ENCODE results near the gene ARHGAP22. TPM values are rescaled to one million over a fixed set of nuclear protein-coding genes. Genes with fewer than 3 reads are reported as not detected.

The ARHGAP22 gene
- total and polyA plus RNA-seq, 4 donors: 0.23 to 2.3 (median 0.54) TPM

GRCh38 chr10:48457949-48458661, 146.8 kb downstream of the ARHGAP22 start:
- H3K4me1 ChIP-seq (ENCODE audit: control insufficient read depth in 4 of 4, insufficient read depth in 4 of 4, low read length in 3 of 4): peaks cover 0 to 3% (median 0%) of the 10 kb centered on the region in 4 donors
- TF ChIP-seq TAF1 (conservative IDR thresholded peaks at IDR 0.05): no peak
- TF ChIP-seq SP1 (IDR thresholded peaks at IDR 0.05): no peak
- no peak overlapping the region for H3K27ac ChIP-seq (ENCODE audit: low read depth in 1 of 2, low read length in 2 of 2)
- 73% methylated on average over 5 of the region's 5 CpGs for WGBS
- H3K27me3 ChIP-seq (ENCODE audit: control insufficient read depth in 4 of 4, insufficient read depth in 4 of 4, low read length in 3 of 4): no peaks in the 10 kb centered on the region
- peak; percentile 32 for DNase-seq (ENCODE audit: low spot score)
- H3K36me3 ChIP-seq (ENCODE audit: control insufficient read depth in 4 of 4, insufficient read depth in 3 of 4, low read depth in 1 of 4, low read length in 3 of 4): no peaks in the 10 kb centered on the region
- no peak overlapping the region for H3K4me3 ChIP-seq (ENCODE audit: low read depth in 1 of 3, low read length in 3 of 3)
- H3K9me3 ChIP-seq (ENCODE audit: control insufficient read depth in 4 of 4, low read length in 3 of 4): no peaks in the 10 kb centered on the region
- H3K9ac ChIP-seq (ENCODE audit: low read depth in 1 of 2, low read length in 2 of 2): no peak overlapping the region

- no peaks in the 10 kb centered on the region for H3K36me3 ChIP-seq (ENCODE audit: control insufficient read depth in 4 of 4, insufficient read depth in 3 of 4, low read depth in 1 of 4, low read length in 3 of 4)
- H3K9ac ChIP-seq (ENCODE audit: low read depth in 1 of 2, low read length in 2 of 2): no peak overlapping the region
- DNase-seq (ENCODE audit: low spot score): peak; percentile 33
- 77% methylated on average over 24 of the region's 24 CpGs for WGBS
- no peak for TF ChIP-seq MAX (IDR thresholded peaks at IDR 0.05)
- TF ChIP-seq HNF4G (IDR thresholded peaks at IDR 0.05): no peak
- H3K4me3 ChIP-seq (ENCODE audit: low read depth in 1 of 3, low read length in 3 of 3): no peak overlapping the region
- no peaks in the 10 kb centered on the region for H3K27me3 ChIP-seq (ENCODE audit: control insufficient read depth in 4 of 4, insufficient read depth in 4 of 4, low read length in 3 of 4)
- H3K9me3 ChIP-seq (ENCODE audit: control insufficient read depth in 4 of 4, low read length in 3 of 4): no peaks in the 10 kb centered on the region
- H3K27ac ChIP-seq (ENCODE audit: low read depth in 1 of 2, low read length in 2 of 2): no peak overlapping the region
- H3K4me1 ChIP-seq (ENCODE audit: control insufficient read depth in 4 of 4, insufficient read depth in 4 of 4, low read length in 3 of 4): peaks cover 0 to 3% (median 0%) of the 10 kb centered on the region in 4 donors
These were observed 147.8 kb downstream of the ARHGAP22 start for GRCh38 chr10:48456808-48457761.

- Histone ChIP-seq H3K4me1 (ENCODE audit: control insufficient read depth in 4 of 4, insufficient read depth in 4 of 4, low read length in 3 of 4) (peaks cover 0 to 3% (median 0%) of the 10 kb centered on the region in 4 donors), H3K4me3 (ENCODE audit: low read depth in 1 of 3, low read length in 3 of 3) (no peak overlapping the region), H3K27ac (ENCODE audit: low read depth in 1 of 2, low read length in 2 of 2) (no peak overlapping the region), H3K9me3 (ENCODE audit: control insufficient read depth in 4 of 4, low read length in 3 of 4) (no peaks in the 10 kb centered on the region), H3K9ac (ENCODE audit: low read depth in 1 of 2, low read length in 2 of 2) (no peak overlapping the region), H3K36me3 (ENCODE audit: control insufficient read depth in 4 of 4, insufficient read depth in 3 of 4, low read depth in 1 of 4, low read length in 3 of 4) (no peaks in the 10 kb centered on the region), H3K27me3 (ENCODE audit: control insufficient read depth in 4 of 4, insufficient read depth in 4 of 4, low read length in 3 of 4) (no peaks in the 10 kb centered on the region)
- no peak for TF ChIP-seq ATF3 (IDR thresholded peaks at IDR 0.05)
- no peak for TF ChIP-seq GABPA (IDR thresholded peaks at IDR 0.05 in 1 of 2, conservative IDR thresholded peaks at IDR 0.05 in 1 of 2)
- TF ChIP-seq, protein P1, sequence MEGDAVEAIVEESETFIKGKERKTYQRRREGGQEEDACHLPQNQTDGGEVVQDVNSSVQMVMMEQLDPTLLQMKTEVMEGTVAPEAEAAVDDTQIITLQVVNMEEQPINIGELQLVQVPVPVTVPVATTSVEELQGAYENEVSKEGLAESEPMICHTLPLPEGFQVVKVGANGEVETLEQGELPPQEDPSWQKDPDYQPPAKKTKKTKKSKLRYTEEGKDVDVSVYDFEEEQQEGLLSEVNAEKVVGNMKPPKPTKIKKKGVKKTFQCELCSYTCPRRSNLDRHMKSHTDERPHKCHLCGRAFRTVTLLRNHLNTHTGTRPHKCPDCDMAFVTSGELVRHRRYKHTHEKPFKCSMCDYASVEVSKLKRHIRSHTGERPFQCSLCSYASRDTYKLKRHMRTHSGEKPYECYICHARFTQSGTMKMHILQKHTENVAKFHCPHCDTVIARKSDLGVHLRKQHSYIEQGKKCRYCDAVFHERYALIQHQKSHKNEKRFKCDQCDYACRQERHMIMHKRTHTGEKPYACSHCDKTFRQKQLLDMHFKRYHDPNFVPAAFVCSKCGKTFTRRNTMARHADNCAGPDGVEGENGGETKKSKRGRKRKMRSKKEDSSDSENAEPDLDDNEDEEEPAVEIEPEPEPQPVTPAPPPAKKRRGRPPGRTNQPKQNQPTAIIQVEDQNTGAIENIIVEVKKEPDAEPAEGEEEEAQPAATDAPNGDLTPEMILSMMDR (IDR thresholded peaks at IDR 0.05; ENCODE audit: low read depth, low read length, missing input control): no peak
- no peak for TF ChIP-seq MAX (IDR thresholded peaks at IDR 0.05)
- no peak for TF ChIP-seq HNF4A (conservative IDR thresholded peaks at IDR 0.05)
- TF ChIP-seq FOXA1 (IDR thresholded peaks at IDR 0.05): no peak
- no peak for TF ChIP-seq RAD21 (IDR thresholded peaks at IDR 0.05)
- no peak for TF ChIP-seq FOXA2 (IDR thresholded peaks at IDR 0.05)
- TF ChIP-seq JUND (IDR thresholded peaks at IDR 0.05): no peak
- TF ChIP-seq RXRA (IDR thresholded peaks at IDR 0.05): no peak
- TF ChIP-seq, protein P2, sequence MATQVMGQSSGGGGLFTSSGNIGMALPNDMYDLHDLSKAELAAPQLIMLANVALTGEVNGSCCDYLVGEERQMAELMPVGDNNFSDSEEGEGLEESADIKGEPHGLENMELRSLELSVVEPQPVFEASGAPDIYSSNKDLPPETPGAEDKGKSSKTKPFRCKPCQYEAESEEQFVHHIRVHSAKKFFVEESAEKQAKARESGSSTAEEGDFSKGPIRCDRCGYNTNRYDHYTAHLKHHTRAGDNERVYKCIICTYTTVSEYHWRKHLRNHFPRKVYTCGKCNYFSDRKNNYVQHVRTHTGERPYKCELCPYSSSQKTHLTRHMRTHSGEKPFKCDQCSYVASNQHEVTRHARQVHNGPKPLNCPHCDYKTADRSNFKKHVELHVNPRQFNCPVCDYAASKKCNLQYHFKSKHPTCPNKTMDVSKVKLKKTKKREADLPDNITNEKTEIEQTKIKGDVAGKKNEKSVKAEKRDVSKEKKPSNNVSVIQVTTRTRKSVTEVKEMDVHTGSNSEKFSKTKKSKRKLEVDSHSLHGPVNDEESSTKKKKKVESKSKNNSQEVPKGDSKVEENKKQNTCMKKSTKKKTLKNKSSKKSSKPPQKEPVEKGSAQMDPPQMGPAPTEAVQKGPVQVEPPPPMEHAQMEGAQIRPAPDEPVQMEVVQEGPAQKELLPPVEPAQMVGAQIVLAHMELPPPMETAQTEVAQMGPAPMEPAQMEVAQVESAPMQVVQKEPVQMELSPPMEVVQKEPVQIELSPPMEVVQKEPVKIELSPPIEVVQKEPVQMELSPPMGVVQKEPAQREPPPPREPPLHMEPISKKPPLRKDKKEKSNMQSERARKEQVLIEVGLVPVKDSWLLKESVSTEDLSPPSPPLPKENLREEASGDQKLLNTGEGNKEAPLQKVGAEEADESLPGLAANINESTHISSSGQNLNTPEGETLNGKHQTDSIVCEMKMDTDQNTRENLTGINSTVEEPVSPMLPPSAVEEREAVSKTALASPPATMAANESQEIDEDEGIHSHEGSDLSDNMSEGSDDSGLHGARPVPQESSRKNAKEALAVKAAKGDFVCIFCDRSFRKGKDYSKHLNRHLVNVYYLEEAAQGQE (IDR thresholded peaks at IDR 0.05): no peak
- TF ChIP-seq HNF4G (IDR thresholded peaks at IDR 0.05): no peak
- DNase-seq (ENCODE audit: low spot score): peak; percentile 51
- WGBS: 46% methylated on average over 9 of the region's 9 CpGs
These were observed 148.5 kb downstream of the ARHGAP22 start for GRCh38 chr10:48456361-48456804.
